Neuron (in vitro differentiated cells): ENCODE results near the gene ABCF2.
A peak's percentile ranks its signal among the peaks of the same experiment; 100 is the strongest.

Source experiments
- H2AFZ ChIP-seq: one replicate; pipeline ENCODE4 v1.6.1; 2013; ENCODE audit warnings: low read depth, mild to moderate bottlenecking, inconsistent platforms, low read length, moderate library complexity
- H3K27me3 ChIP-seq: one replicate; pipeline ENCODE4 v1.6.1; 2013; ENCODE audit warnings: low read length; ENCODE audit not compliant: insufficient read depth
- H3K36me3 ChIP-seq: one replicate; pipeline ENCODE4 v1.6.1; 2013; ENCODE audit warnings: low read length; ENCODE audit not compliant: insufficient read depth
- H3K4me1 ChIP-seq: one replicate; pipeline ENCODE4 v1.6.1; 2013; ENCODE audit warnings: low read length; ENCODE audit not compliant: insufficient read depth
- H3K4me3 ChIP-seq: 2 replicates; pipeline ENCODE4 v1.5.1; 2013; ENCODE audit warnings: mild to moderate bottlenecking, low read length, moderate library complexity
- H3K9me3 ChIP-seq: one replicate; pipeline ENCODE4 v1.6.1; 2013; ENCODE audit warnings: low read length

ABCF2 gene

GRCh38 chr7:151235091-151235787 lies 8.2 kb upstream of the ABCF2 start:
- Histone ChIP-seq H2AFZ (no peak overlapping the region), H3K36me3 (peaks cover 46% of the 10 kb centered on the region), H3K9me3 (no peaks in the 10 kb centered on the region), H3K4me1 (peaks cover 20% of the 10 kb centered on the region), H3K27me3 (no peaks in the 10 kb centered on the region), H3K4me3 (no peak overlapping the region)

GRCh38 chr7:151233804-151234203 lies 6.8 kb upstream of the ABCF2 start:
- Histone ChIP-seq H3K27me3 (no peaks in the 10 kb centered on the region), H3K36me3 (peaks cover 32% of the 10 kb centered on the region), H3K4me1 (peaks cover 20% of the 10 kb centered on the region), H3K9me3 (no peaks in the 10 kb centered on the region), H2AFZ (no peak overlapping the region), H3K4me3 (peak overlapping the region; percentile 64)

GRCh38 chr7:151232917-151233701 lies 6.1 kb upstream of the ABCF2 start:
- Histone ChIP-seq H3K4me1 (peaks cover 23% of the 10 kb centered on the region), H3K36me3 (peaks cover 26% of the 10 kb centered on the region), H3K9me3 (no peaks in the 10 kb centered on the region), H3K4me3 (peak overlapping the region; percentile 64), H3K27me3 (no peaks in the 10 kb centered on the region), H2AFZ (no peak overlapping the region)

- H3K36me3 ChIP-seq: peaks cover 19% of the 10 kb centered on the region
Observed at GRCh38 chr7:151232091-151232916, 5.3 kb upstream of the ABCF2 start, which contains the start of gene CHPF2. Gene CHPF2, plus strand, starts transcription at chr7:151232483. Its CDS starts 1,529 bp downstream, at chr7:151234012.

GRCh38 chr7:151231080-151231479 lies 4.1 kb upstream of the ABCF2 start:
- Histone ChIP-seq H3K36me3 (peaks cover 9% of the 10 kb centered on the region), H3K27me3 (no peaks in the 10 kb centered on the region), H3K4me3 (no peak overlapping the region), H2AFZ (no peak overlapping the region), H3K4me1 (peaks cover 31% of the 10 kb centered on the region), H3K9me3 (no peaks in the 10 kb centered on the region)

More at GRCh38 chr7:151232091-151232916, 5.3 kb upstream of the ABCF2 start, which contains the start of gene CHPF2:
- no peaks in the 10 kb centered on the region for H3K27me3 ChIP-seq
- H3K4me1 ChIP-seq: peaks cover 27% of the 10 kb centered on the region
- H3K9me3 ChIP-seq: no peaks in the 10 kb centered on the region
- H2AFZ ChIP-seq: peak within 1 kb of the TSS; percentile 35
- H3K4me3 ChIP-seq: peak within 1 kb of the TSS; percentile 64

GRCh38 chr7:151229249-151229648 lies 2.2 kb upstream of the ABCF2 start:
- Histone ChIP-seq H3K4me1 (peaks cover 39% of the 10 kb centered on the region), H3K4me3 (no peak overlapping the region)

GRCh38 chr7:151228024-151228866 lies 1.2 kb upstream of the ABCF2 start:
- Histone ChIP-seq H3K4me1 (peaks cover 31% of the 10 kb centered on the region), H3K36me3 (peaks cover 22% of the 10 kb centered on the region), H2AFZ (peak overlapping the region; percentile 38), H3K9me3 (no peaks in the 10 kb centered on the region), H3K27me3 (no peaks in the 10 kb centered on the region), H3K4me3 (peak overlapping the region; percentile 87)

More at GRCh38 chr7:151229249-151229648, 2.2 kb upstream of the ABCF2 start:
- Histone ChIP-seq H2AFZ (no peak overlapping the region), H3K9me3 (no peaks in the 10 kb centered on the region), H3K36me3 (peaks cover 12% of the 10 kb centered on the region), H3K27me3 (no peaks in the 10 kb centered on the region)

GRCh38 chr7:151226560-151226874 lies 488 bp downstream of the ABCF2 start:
- peaks cover 21% of the 10 kb centered on the region for H3K4me1 ChIP-seq
- no peaks in the 10 kb centered on the region for H3K27me3 ChIP-seq
- H3K36me3 ChIP-seq: peaks cover 37% of the 10 kb centered on the region
- H2AFZ ChIP-seq: no peak overlapping the region
- H3K9me3 ChIP-seq: no peaks in the 10 kb centered on the region
- peak overlapping the region; percentile 87 for H3K4me3 ChIP-seq

- H3K27me3 ChIP-seq: no peaks in the 10 kb centered on the region
- peaks cover 19% of the 10 kb centered on the region for H3K4me1 ChIP-seq
- peaks cover 40% of the 10 kb centered on the region for H3K36me3 ChIP-seq
- H2AFZ ChIP-seq: no peak overlapping the region
- H3K4me3 ChIP-seq: peak overlapping the region; percentile 87
- no peaks in the 10 kb centered on the region for H3K9me3 ChIP-seq
Observed at GRCh38 chr7:151225948-151226510, 976 bp downstream of the ABCF2 start.

- H3K27me3 ChIP-seq: no peaks in the 10 kb centered on the region
- no peak overlapping the region for H3K4me3 ChIP-seq
- H3K36me3 ChIP-seq: peaks cover 57% of the 10 kb centered on the region
- H2AFZ ChIP-seq: no peak overlapping the region
- H3K4me1 ChIP-seq: peaks cover 19% of the 10 kb centered on the region
- no peaks in the 10 kb centered on the region for H3K9me3 ChIP-seq
Observed at GRCh38 chr7:151223728-151224127, 3.3 kb downstream of the ABCF2 start.

GRCh38 chr7:151218170-151218569 lies 8.8 kb downstream of the ABCF2 start:
- no peaks in the 10 kb centered on the region for H3K4me1 ChIP-seq
- H3K27me3 ChIP-seq: no peaks in the 10 kb centered on the region
- no peak overlapping the region for H3K4me3 ChIP-seq
- H3K9me3 ChIP-seq: no peaks in the 10 kb centered on the region
- peaks cover 89% of the 10 kb centered on the region for H3K36me3 ChIP-seq
- no peak overlapping the region for H2AFZ ChIP-seq

GRCh38 chr7:151215396-151215795 lies 11.6 kb downstream of the ABCF2 start:
- no peaks in the 10 kb centered on the region for H3K4me1 ChIP-seq
- H2AFZ ChIP-seq: no peak overlapping the region
- H3K4me3 ChIP-seq: no peak overlapping the region
- H3K36me3 ChIP-seq: peaks cover 75% of the 10 kb centered on the region
- H3K9me3 ChIP-seq: no peaks in the 10 kb centered on the region
- H3K27me3 ChIP-seq: no peaks in the 10 kb centered on the region
